GM12878 (cell line): ENCODE data around the gene SRF. TPM values are rescaled to one million over a fixed set of nuclear protein-coding genes. Genes with fewer than 3 reads are reported as not detected.

Source experiments
- ATAC-seq: fragments of 200-7000 bp; cut with Tn5 transposase; 3 replicates; pipeline ENCODE4 v1.9.1; 2020; ENCODE audit warnings: mild to moderate bottlenecking, moderate library complexity
- BruUV-seq: library from RNA; stranded (reverse); fragments of 400-500 nt; replicated peaks from 2 replicates; lab custom pipeline; 2021; lab: Mats Ljungman, UMichigan
- CTCF ChIA-PET: fragments of 300-600 bp; sonication (Branson Sonifier 250); formaldehyde crosslinking; extraction: SDS; loops from one replicate; lab custom pipeline; 2021; ENCODE audit warnings: inconsistent platforms; lab: Yijun Ruan, JAX
- POLR2A ChIA-PET: fragments of 350-600 bp; formaldehyde crosslinking; extraction: SDS; loops from one replicate; lab custom pipeline; 2021; ENCODE audit warnings: inconsistent platforms; lab: Charles Lee
- RAD21 ChIA-PET: fragments of 300-600 bp; sonication (Branson Sonifier 250); formaldehyde crosslinking; loops from one replicate; lab custom pipeline; 2023; ENCODE audit warnings: antibody characterized with exemption; ENCODE audit not compliant: unreplicated experiment; lab: Charles Lee
- SMC1A ChIA-PET: fragments of 300-600 bp; sonication (Branson Sonifier 250); formaldehyde crosslinking; loops from one replicate; lab custom pipeline; 2023; ENCODE audit not compliant: unreplicated experiment, uncharacterized antibody; lab: Charles Lee
- DNase-seq: peaks from one replicate; pipeline ENCODE4 v3.0.0-alpha.2; 2011; ENCODE audit warnings: low read depth, low spot score
- FAIRE-seq: peaks from 3 replicates; lab custom pipeline; 2011; peaks lifted over from hg19 to GRCh38; lab: Jason Lieb, UNC
- H2AFZ ChIP-seq: 2 replicates; pipeline ENCODE4 v1.6.0; 2011; ENCODE audit warnings: low read depth, low read length, control low read depth; ENCODE audit not compliant: control insufficient read depth
- H3K27ac ChIP-seq: 2 replicates; pipeline ENCODE4 v1.5.1; 2011; ENCODE audit warnings: control low read depth; ENCODE audit not compliant: control insufficient read depth, insufficient read depth
- H3K27me3 ChIP-seq, 2 experiments: replicated peaks in 1 of 2; 2 replicates each; pipeline versions ENCODE4 v1.6.0 to v1.6.1; 2011; ENCODE audit warnings: low read length in 1 of 2; ENCODE audit not compliant: control insufficient read depth in 2 of 2, insufficient read depth in 2 of 2
- H3K36me3 ChIP-seq, 2 experiments: 2 replicates each; pipeline ENCODE4 v1.5.1; 2011; ENCODE audit warnings: low read length in 1 of 2; ENCODE audit not compliant: control insufficient read depth in 2 of 2, insufficient read depth in 2 of 2
- H3K4me1 ChIP-seq: 2 replicates; pipeline ENCODE4 v1.6.1; 2011; ENCODE audit warnings: mild to moderate bottlenecking, low read length, moderate library complexity, mixed read lengths; ENCODE audit not compliant: control insufficient read depth, insufficient read depth
- H3K4me2 ChIP-seq: 2 replicates; pipeline ENCODE4 v1.6.0; 2011; ENCODE audit warnings: control low read depth; ENCODE audit not compliant: control insufficient read depth, insufficient read depth
- H3K4me3 ChIP-seq: fragments of 200-600 bp; sonication (generic); 2 replicates; pipeline ENCODE4 v1.5.1; 2016
- H3K79me2 ChIP-seq: 2 replicates; pipeline ENCODE4 v1.6.0; 2011; ENCODE audit warnings: low read length; ENCODE audit not compliant: control insufficient read depth, insufficient read depth
- H3K9ac ChIP-seq: 2 replicates; pipeline ENCODE4 v1.8.0; 2011; ENCODE audit warnings: low read length, control low read depth, mixed read lengths; ENCODE audit not compliant: control insufficient read depth, insufficient read depth
- H3K9me3 ChIP-seq: replicated peaks from 3 replicates; pipeline ENCODE4 v1.5.1; 2011; ENCODE audit warnings: mild to moderate bottlenecking, low read length; ENCODE audit not compliant: control insufficient read depth, insufficient read depth
- H4K20me1 ChIP-seq: 2 replicates; pipeline ENCODE4 v1.6.0; 2011; ENCODE audit not compliant: control insufficient read depth, insufficient read depth
- CHD4 ChIP-seq: fragments of 200-600 bp; sonication (generic); IDR thresholded peaks from 2 replicates; pipeline ENCODE4 v1.6.1; 2016; ENCODE audit warnings: mild to moderate bottlenecking
- CREB1 ChIP-seq: IDR thresholded peaks from 2 replicates; pipeline ENCODE4 v1.6.1; 2012; ENCODE audit warnings: low read depth, mild to moderate bottlenecking, inconsistent platforms
- EED ChIP-seq: sonication (generic); IDR thresholded peaks from 2 replicates; pipeline ENCODE4 v1.6.1; 2016; ENCODE audit warnings: antibody characterized with exemption, low read depth
- FOXM1 ChIP-seq: IDR thresholded peaks from 2 replicates; pipeline ENCODE4 v1.6.1; 2012; ENCODE audit warnings: low read depth, mild to moderate bottlenecking, inconsistent platforms, low read length, moderate library complexity
- JUND ChIP-seq: IDR thresholded peaks from 2 replicates; pipeline ENCODE4 v1.6.1; 2012; ENCODE audit warnings: low read depth, mild to moderate bottlenecking, low read length, improper control_type of control experiment, moderate library complexity
- MTA2 ChIP-seq: fragments of 450-650 bp; IDR thresholded peaks from 2 replicates; pipeline ENCODE4 v1.6.1; 2016; ENCODE audit warnings: low read depth, mild to moderate bottlenecking, moderate library complexity
- RAD51 ChIP-seq: fragments of 450-650 bp; IDR thresholded peaks from 2 replicates; pipeline ENCODE4 v1.6.1; 2016; ENCODE audit warnings: moderate library complexity, mild to moderate bottlenecking, inconsistent platforms
- RB1 ChIP-seq: fragments of 450-650 bp; formaldehyde crosslinking; IDR thresholded peaks from 2 replicates; pipeline ENCODE4 v1.6.1; 2017; ENCODE audit warnings: mild to moderate bottlenecking, borderline replicate concordance
- WRNIP1 ChIP-seq: IDR thresholded peaks from 2 replicates; pipeline ENCODE4 v1.6.1; 2011; ENCODE audit warnings: low read depth, low read length, improper control_type of control experiment, borderline replicate concordance
- ZNF24 ChIP-seq: fragments of 450-650 bp; IDR thresholded peaks from 2 replicates; pipeline ENCODE4 v1.6.1; 2017; ENCODE audit warnings: antibody characterized with exemption, mild to moderate bottlenecking
- ZSCAN29 ChIP-seq: fragments of 450-650 bp; IDR thresholded peaks from 2 replicates; pipeline ENCODE4 v1.6.1; 2017; ENCODE audit warnings: mild to moderate bottlenecking, moderate library complexity
- WGBS: methylation state at CpG from one replicate; pipeline ENCODE4 v1.1.6; 2016; ENCODE audit warnings: low lambda C conversion rate; ENCODE audit not compliant: insufficient replicate concordance, insufficient coverage; ENCODE audit errors: missing lambda C conversion rate; 5-methylcytosine and 5-hydroxymethylcytosine counted together
- in situ Hi-C: fragments of 300-500 bp; cut with MboI; formaldehyde crosslinking; loops from 9 replicates; pipeline ENCODE4 v1.14.3; 2018; ENCODE audit warnings: mixed read lengths
- intact Hi-C: fragments of 100-400 bp; cut with micrococcal nuclease; formaldehyde crosslinking; loops from one replicate; pipeline ENCODE4 v1.14.2; 2022; ENCODE audit not compliant: unreplicated experiment
- polyA plus RNA-seq, 11 experiments: library from polyadenylated mRNA; depleted of rRNA in 4 of 11; unstranded in 6 of 11; stranded (reverse) in 5 of 11; fragments of >200 nt; fragmentation: Nextera tagmentation in 4 of 11; fragmentation: Illumina TruSeq in 1 of 11; extraction: Ambion mirVana in 4 of 11; extraction: Trizol in 1 of 11; gene quantifications; 1 replicate in 1 of 11; 2 replicates in 10 of 11; pipeline versions ENCODE4 v1.2.1 to v1.2.3, GENCODE V29; 2011 to 2016; ENCODE audit warnings: inconsistent platforms in 2 of 11, missing spikeins in 2 of 11, low read depth in 1 of 11
- total RNA-seq, 4 experiments: library from RNA; depleted of rRNA in 3 of 4; stranded (reverse); fragments of >200 nt in 3 of 4; fragmentation: Illumina TruSeq in 1 of 4; extraction: Trizol in 1 of 4; gene quantifications; 2 replicates each; pipeline versions ENCODE4 v1.2.1 to v1.2.3, GENCODE V29; 2013 to 2021
- TF ChIP-seq, protein P1 (sequence below): fragments of 450-650 bp; formaldehyde crosslinking; IDR thresholded peaks from 2 replicates; pipeline ENCODE4 v1.5.0; 2022; ENCODE audit warnings: mild to moderate bottlenecking, missing genetic modification characterization
- TF ChIP-seq, protein P2 (sequence below): IDR thresholded peaks from 2 replicates; pipeline ENCODE4 v1.6.1; 2011; ENCODE audit warnings: mild to moderate bottlenecking, low read depth, low read length, moderate library complexity; ENCODE audit not compliant: insufficient replicate concordance

The SRF gene
- total and polyA plus RNA-seq, 10 of the 15 experiments (the other 5 are each of a cell fraction or from before 2014, with no cell fraction given), result 2.3 to 56.3 (median 28.2) TPM

DNA sequence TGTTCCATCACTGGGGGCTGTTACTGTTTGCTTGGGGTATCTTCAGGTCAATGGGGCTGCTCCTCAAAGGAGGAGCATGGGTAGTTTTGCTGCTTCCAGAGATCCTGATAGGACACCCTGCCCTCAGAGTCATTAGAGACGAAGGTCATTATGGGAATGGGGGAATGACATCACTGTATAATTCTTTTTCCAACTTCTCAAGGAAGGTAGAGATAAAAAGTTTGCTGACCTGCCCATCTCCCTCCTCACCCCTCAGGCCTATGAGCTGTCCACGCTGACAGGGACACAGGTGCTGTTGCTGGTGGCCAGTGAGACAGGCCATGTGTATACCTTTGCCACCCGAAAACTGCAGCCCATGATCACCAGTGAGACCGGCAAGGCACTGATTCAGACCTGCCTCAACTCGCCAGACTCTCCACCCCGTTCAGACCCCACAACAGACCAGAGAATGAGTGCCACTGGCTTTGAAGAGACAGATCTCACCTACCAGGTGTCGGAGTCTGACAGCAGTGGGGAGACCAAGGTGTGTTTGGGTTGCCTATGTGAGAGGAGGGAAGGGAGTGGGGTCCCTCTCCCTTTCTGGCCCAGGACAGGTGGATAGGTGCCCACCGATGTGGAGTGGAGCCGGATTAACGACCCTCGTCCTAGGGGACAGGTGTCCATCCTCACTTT, 2.7 kb downstream of the SRF start (continued):
- TF ChIP-seq, protein P1, sequence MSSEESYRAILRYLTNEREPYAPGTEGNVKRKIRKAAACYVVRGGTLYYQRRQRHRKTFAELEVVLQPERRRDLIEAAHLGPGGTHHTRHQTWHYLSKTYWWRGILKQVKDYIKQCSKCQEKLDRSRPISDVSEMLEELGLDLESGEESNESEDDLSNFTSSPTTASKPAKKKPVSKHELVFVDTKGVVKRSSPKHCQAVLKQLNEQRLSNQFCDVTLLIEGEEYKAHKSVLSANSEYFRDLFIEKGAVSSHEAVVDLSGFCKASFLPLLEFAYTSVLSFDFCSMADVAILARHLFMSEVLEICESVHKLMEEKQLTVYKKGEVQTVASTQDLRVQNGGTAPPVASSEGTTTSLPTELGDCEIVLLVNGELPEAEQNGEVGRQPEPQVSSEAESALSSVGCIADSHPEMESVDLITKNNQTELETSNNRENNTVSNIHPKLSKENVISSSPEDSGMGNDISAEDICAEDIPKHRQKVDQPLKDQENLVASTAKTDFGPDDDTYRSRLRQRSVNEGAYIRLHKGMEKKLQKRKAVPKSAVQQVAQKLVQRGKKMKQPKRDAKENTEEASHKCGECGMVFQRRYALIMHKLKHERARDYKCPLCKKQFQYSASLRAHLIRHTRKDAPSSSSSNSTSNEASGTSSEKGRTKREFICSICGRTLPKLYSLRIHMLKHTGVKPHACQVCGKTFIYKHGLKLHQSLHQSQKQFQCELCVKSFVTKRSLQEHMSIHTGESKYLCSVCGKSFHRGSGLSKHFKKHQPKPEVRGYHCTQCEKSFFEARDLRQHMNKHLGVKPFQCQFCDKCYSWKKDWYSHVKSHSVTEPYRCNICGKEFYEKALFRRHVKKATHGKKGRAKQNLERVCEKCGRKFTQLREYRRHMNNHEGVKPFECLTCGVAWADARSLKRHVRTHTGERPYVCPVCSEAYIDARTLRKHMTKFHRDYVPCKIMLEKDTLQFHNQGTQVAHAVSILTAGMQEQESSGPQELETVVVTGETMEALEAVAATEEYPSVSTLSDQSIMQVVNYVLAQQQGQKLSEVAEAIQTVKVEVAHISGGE, result no peak
- TF ChIP-seq ZSCAN29, result no peak

DNA sequence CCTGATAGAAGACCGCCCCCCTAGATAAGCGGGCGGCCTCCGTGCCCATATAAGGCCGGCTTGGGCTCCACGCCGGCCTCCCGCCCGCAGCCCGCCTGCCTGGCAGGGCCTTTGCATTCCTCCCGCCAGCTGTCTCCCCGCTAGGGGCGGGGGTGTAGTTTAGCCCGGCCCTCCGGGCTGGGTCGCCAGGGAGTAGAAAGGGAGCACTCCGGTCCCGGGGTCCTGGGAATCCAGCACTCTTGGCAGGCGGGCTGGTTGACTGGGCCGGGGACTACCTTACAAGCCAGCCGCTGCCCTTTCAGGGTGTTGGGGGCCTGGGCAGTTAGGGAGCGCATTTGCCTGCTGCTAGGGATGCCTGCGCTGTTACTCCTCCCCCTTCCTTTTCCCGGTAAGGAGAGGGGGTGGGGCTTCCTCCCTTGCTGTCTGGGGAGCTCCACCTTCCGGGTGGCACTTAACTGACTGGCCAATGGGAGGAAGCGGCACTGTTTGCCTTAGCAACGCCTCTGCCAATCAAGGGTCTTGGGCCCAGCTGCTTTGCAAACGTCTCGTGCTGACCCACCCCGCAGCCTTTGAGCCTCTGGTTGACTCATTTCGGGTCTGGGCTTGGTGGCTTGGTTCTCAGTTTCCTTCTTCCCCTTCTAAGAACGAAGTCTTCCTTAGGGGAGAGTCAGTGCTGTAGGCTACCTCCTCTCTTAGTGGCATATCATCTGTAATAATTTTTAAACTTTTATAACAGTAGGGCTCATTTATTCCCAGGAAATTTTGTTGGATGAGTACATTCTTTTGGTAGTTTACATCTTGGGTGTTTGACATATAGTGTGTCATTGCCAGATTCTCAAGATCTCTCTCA, 3.4 kb downstream of the SRF start:
- in situ Hi-C loops, result no loop called here
- Histone ChIP-seq H3K4me2 (peak overlapping the region; percentile 88), H2AFZ (peak overlapping the region; percentile 19; the same call in 1 of the 2 replicates), H3K27ac (peak overlapping the region; percentile 92), H4K20me1 (peaks cover 6% of the 10 kb centered on the region; the same call in 1 of the 2 replicates), H3K27me3 (no peaks in the 10 kb centered on the region), H3K36me3 (peaks cover 29 to 34% of the 10 kb centered on the region in 2 experiments), H3K9ac (peak overlapping the region; percentile 95), H3K4me3 (peak overlapping the region; percentile 94), H3K9me3 (no peaks in the 10 kb centered on the region), H3K4me1 (peaks cover 26% of the 10 kb centered on the region), H3K79me2 (peaks cover 48% of the 10 kb centered on the region)
- WGBS, result 1% methylated on average over 32 of the region's 32 CpGs
- RAD21 ChIA-PET, result interaction anchor here (0.5 to 3.2 kb wide), 7 partner anchors 31 to 332 kb away, joined by 3 to 18 read pairs (median 4); partner anchors contain the start of genes KLHDC3 and MEA1
- FAIRE-seq, result peak; percentile 100
- ATAC-seq, result peak; percentile 83
- BruUV-seq, result no TSS peak
- POLR2A ChIA-PET, result interaction anchor here (0.5 to 2.8 kb wide), 12 partner anchors 8 to 455 kb away, joined by 3 to 26 read pairs (median 4); partner anchors contain the start of genes CUL9, POLR1C, PPP2R5D and YIPF3
- DNase-seq, result peak; percentile 98
- intact Hi-C loops, result loop anchor here (2.0 to 10.0 kb wide), 4 partner anchors 50 to 390 kb away; partner anchors contain the start of gene BICRAL
- CTCF ChIA-PET, result interaction anchor here (0.7 to 2.4 kb wide), 7 partner anchors 18 to 223 kb away, joined by 3 to 9 read pairs (median 4); partner anchors contain the start of gene DNPH1
- SMC1A ChIA-PET, result interaction anchor here (0.7 to 2.8 kb wide), 7 partner anchors 8 to 121 kb away, joined by 3 to 10 read pairs (median 4); partner anchors contain the start of gene CUL7
- TF ChIP-seq EED, result peak; percentile 21; the same call in 1 of the 2 replicates
- TF ChIP-seq CREB1, result peak; percentile 47; the same call in 1 of the 2 replicates
- peak; percentile 78; the same call in 1 of the 2 replicates for TF ChIP-seq RB1
- peak; percentile 36; the same call in 1 of the 2 replicates for TF ChIP-seq MTA2
- TF ChIP-seq CHD4, result no peak
- no peak; the same call in 1 of the 2 replicates for TF ChIP-seq FOXM1
- TF ChIP-seq ZNF24, result no peak
- TF ChIP-seq, protein P2, sequence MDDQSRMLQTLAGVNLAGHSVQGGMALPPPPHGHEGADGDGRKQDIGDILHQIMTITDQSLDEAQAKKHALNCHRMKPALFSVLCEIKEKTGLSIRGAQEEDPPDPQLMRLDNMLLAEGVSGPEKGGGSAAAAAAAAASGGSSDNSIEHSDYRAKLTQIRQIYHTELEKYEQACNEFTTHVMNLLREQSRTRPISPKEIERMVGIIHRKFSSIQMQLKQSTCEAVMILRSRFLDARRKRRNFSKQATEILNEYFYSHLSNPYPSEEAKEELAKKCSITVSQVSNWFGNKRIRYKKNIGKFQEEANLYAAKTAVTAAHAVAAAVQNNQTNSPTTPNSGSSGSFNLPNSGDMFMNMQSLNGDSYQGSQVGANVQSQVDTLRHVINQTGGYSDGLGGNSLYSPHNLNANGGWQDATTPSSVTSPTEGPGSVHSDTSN, result peak; percentile 87
- no peak for TF ChIP-seq WRNIP1
- no peak for TF ChIP-seq RAD51
- peak; percentile 89 for TF ChIP-seq JUND
